Esophagus squamous epithelium (tissue), 4 donors: ENCODE data around the gene PHF23.

ENCODE experiments used
- POLR2A ChIP-seq, 4 donors: fragments of 450-650 bp; IDR thresholded peaks; one replicate each; pipeline ENCODE4 v1.6.1; 2017; ENCODE audit warnings: antibody characterized with exemption in 4 of 4, mild to moderate bottlenecking in 4 of 4, moderate library complexity in 3 of 4
- TF ChIP-seq, protein P1 (sequence below), 6 experiments: fragments of 450-650 bp in 4 of 6; fragments of 200-600 bp in 2 of 6; sonication (generic) in 2 of 6; IDR thresholded peaks; one replicate each; pipeline ENCODE4 v1.5.1; 2016 to 2019; ENCODE audit warnings: antibody characterized with exemption in 6 of 6, mild to moderate bottlenecking in 4 of 6, moderate library complexity in 4 of 6

DNA sequence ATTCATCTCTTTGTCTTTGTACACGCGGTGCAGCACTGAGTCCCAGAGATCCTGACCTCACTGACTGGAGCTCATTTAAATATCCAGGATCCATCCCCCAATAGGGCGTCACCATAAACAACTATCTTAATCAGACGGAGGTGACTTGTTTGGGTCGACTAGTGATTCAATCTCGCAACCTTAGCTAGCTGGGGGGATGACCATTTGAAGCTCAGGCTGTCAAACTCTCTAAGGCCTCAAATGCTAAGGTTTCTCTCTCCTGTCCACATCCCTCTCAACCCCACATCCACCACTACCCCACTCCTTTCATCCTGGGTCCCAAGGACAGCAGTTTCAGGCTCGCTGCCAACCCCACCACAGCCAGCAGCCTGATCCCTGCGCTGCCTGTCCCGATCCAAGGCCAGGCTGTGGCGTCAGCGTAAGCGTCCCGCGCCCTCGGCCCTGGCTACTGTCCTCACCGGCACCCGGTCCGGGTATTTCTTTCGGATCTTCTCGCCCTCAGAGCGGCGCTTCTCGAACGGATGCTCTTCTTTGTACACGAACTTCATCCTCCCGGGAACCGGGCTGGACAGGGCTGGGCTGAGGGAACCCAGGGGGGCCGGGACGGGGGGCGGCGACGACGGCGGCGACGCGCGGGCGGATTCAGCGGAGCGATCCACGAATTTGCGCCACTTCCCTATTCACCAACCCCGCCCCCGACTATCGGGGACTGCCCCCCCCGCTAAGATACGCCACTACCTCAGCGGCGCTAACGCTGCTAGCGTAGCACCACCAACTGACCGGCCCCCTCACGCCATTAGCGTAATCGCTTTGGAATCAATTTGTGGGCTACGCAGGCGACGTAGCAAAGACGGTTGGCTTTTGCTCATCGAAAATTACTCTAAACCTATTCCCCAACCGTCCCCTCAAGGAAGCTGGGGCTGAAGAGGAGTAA, 2.8 kb upstream of the PHF23 start, which contains the start of gene GABARAP:
- TF ChIP-seq POLR2A (IDR thresholded peaks at IDR 0.05): peak in 2 of 4 donors; percentile 37 to 77
- TF ChIP-seq, protein P1, sequence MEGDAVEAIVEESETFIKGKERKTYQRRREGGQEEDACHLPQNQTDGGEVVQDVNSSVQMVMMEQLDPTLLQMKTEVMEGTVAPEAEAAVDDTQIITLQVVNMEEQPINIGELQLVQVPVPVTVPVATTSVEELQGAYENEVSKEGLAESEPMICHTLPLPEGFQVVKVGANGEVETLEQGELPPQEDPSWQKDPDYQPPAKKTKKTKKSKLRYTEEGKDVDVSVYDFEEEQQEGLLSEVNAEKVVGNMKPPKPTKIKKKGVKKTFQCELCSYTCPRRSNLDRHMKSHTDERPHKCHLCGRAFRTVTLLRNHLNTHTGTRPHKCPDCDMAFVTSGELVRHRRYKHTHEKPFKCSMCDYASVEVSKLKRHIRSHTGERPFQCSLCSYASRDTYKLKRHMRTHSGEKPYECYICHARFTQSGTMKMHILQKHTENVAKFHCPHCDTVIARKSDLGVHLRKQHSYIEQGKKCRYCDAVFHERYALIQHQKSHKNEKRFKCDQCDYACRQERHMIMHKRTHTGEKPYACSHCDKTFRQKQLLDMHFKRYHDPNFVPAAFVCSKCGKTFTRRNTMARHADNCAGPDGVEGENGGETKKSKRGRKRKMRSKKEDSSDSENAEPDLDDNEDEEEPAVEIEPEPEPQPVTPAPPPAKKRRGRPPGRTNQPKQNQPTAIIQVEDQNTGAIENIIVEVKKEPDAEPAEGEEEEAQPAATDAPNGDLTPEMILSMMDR (IDR thresholded peaks at IDR 0.05): no peak
